ENCODE data around the gene KIF2A. TPM values are rescaled to one million over a fixed set of nuclear protein-coding genes. Genes with fewer than 3 reads are reported as not detected.

KIF2A gene
- total RNA-seq, 2 donors from 2014 or later, result 10.3 to 16.3 TPM

- TF ChIP-seq CTCF (IDR thresholded peaks at IDR 0.05), result no peak
- Histone ChIP-seq H3K4me3 (peak overlapping the region in 1 of 2 donors; percentile 20), H3K27ac (peak overlapping the region; percentile 66 to 78), H3K36me3 (no peaks in the 10 kb centered on the region), H3K4me1 (peaks cover 0 to 29% of the 10 kb centered on the region in 2 donors), H3K9me3 (no peaks in the 10 kb centered on the region), H3K27me3 (no peaks in the 10 kb centered on the region)
- DNase-seq (ENCODE audit: low spot score), result no peak
Observed at GRCh38 chr5:62431735-62432620, 126.0 kb downstream of the KIF2A start.

GRCh38 chr5:62432621-62433064 is 126.6 kb downstream of the KIF2A start:
- no peaks in the 10 kb centered on the region for H3K27me3 ChIP-seq
- DNase-seq (ENCODE audit: low spot score), result no peak
- H3K27ac ChIP-seq, result peak overlapping the region; percentile 66 to 78
- no peak for TF ChIP-seq CTCF (IDR thresholded peaks at IDR 0.05)
- H3K36me3 ChIP-seq, result no peaks in the 10 kb centered on the region
- peaks cover 0 to 29% of the 10 kb centered on the region in 2 donors for H3K4me1 ChIP-seq
- no peaks in the 10 kb centered on the region for H3K9me3 ChIP-seq
- peak overlapping the region in 1 of 2 donors; percentile 20 for H3K4me3 ChIP-seq

Other genes starting within 250 kb of the KIF2A start
- 10 to 100 TPM; 23.0 to 25.1 TPM for gene DIMT1, start 97.7 kb downstream of the KIF2A start, total RNA-seq
- 10 to 100 TPM; 19.2 to 24.6 TPM for gene IPO11, start 106.6 kb downstream of the KIF2A start, total RNA-seq

Data from right atrium auricular region (tissue), 2 donors.